Stimulated activated CD4-positive, alpha-beta T cell treated with anti-CD3 and anti-CD28 coated beads, TNF-alpha, amount 100 ng/mL, for 1 hour (primary cell): ENCODE measurements around the gene EFHD2.

Source experiments
- DNase-seq, 3 donors: peaks; one replicate each; pipeline ENCODE4 v3.0.0-alpha.2; 2020; ENCODE audit warnings: low read depth in 3 of 3, low spot score in 1 of 3

The EFHD2 gene

GRCh38 chr1:15476927-15477326, 67.2 kb downstream of the EFHD2 start:
- DNase-seq, result no peak

GRCh38 chr1:15477646-15478212, 68.0 kb downstream of the EFHD2 start:
- no peak for DNase-seq
